Measurements from ENCODE around the gene LSM5. TPM values are rescaled to one million over a fixed set of nuclear protein-coding genes. Genes with fewer than 3 reads are reported as not detected.

LSM5 gene
- total and polyA plus RNA-seq, 2 experiments from 2014 or later = 39.7 to 123 TPM

DNA sequence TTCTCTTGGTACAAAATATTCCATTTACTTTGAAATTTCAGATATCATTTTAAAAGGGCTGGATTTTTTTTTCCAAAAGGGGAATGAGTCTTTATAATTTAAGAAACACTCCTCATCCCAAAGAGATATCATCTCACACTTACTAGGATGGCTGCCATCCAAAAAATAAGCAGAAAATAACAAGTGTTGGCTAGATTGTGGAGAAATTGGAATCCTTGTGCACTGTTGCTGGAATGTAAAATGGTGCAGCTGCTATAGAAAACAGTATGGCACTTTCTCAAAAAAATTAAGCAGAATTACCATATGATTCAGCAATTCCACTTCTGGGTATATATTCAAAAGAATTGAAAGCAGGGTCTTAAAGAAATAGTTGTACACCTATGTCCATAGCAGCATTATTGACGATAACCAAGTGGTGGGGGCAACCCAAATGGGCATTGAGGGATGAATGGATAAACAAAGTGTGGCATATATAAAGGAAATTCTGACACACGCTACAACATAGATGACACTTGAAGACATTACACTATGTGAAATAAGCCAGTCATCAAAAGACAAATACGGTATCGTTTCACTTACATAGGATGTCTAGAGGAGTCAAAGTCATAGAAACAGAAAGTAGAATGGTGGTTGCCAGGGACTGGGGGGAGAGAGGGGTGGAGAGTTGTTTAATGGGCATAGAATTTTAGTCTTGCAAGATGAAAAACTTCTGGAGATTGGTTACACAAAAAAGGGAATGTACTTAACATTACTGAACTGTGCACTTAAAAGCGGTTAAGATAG is 53.8 kb downstream of the LSM5 start:
- no peaks in the 10 kb centered on the region for H3K27me3 ChIP-seq
- no peak for DNase-seq (ENCODE audit: low read depth in 1 of 2, low spot score in 1 of 2)
- no peak overlapping the region for H3K4me3 ChIP-seq
- no peaks in the 10 kb centered on the region for H3K9me3 ChIP-seq (ENCODE audit: low read depth)
- H3K27ac ChIP-seq = no peak overlapping the region
- H3K36me3 ChIP-seq = no peaks in the 10 kb centered on the region
- no peak for TF ChIP-seq CTCF (IDR thresholded peaks at IDR 0.05; ENCODE audit: low read depth, low read length)
- no peaks in the 10 kb centered on the region for H3K4me1 ChIP-seq (ENCODE audit: low read depth)

Other genes with a start within 250 kb of the LSM5 start
- 19.9 and 20.0 TPM in 2 replicates for gene AVL9, start 5.1 kb upstream of the LSM5 start, total RNA-seq
- 12.7 and 13.3 TPM in 2 replicates for gene AVL9, start 5.1 kb upstream of the LSM5 start, polyA plus RNA-seq

Measured in cardiac muscle cell (in vitro differentiated cells and primary cell).